GM15510 (cell line): ENCODE measurements around the gene GC.

Source experiments
- POLR2A ChIP-seq: IDR thresholded peaks from 3 replicates; pipeline ENCODE4 v1.6.1; 2011; ENCODE audit warnings: borderline replicate concordance; ENCODE audit not compliant: insufficient read length; ENCODE audit errors: extremely low read depth

Gene GC

GRCh38 chr4:71709961-71710360 lies 73.9 kb downstream of the GC start:
- TF ChIP-seq POLR2A: no peak

DNA sequence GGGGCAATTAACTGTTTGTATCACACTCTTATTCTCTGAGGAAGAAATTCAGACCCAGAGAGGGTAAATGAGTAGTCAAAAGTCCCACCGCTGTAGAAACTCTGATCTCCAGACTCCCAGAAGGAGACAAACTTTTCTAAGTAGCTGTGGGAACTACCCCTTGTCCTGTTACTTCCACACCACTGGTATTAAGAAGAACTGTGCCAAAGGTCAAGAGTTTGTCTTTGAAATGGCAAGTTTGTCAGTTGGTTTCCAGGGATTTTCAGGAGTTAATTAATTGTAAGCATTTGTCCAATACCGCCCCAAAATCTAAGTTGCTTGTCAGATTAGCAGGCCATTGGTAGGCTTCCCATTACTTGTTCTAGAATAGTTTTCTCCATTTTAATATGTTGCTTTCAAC lies 85.7 kb downstream of the GC start:
- TF ChIP-seq POLR2A: no peak

DNA sequence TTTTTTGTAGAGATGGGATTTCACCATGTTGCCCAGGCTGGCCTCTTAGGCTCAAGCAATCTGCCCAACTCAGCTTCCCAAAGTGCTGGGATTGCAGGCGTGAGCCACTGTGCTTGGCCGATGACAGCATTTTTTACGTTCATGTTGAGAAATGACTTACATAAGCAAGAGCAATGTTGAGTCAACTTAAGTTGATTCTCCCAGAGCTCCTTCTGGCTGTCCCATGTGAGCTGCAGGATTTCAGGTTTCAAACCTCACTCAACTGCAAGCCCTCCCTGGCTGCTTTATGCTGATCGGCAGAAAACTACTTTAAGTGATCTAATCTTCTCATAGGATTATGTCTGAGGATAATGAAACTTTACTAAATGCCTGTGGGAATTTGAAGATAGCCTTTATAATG lies 86.8 kb downstream of the GC start:
- TF ChIP-seq POLR2A: no peak

DNA sequence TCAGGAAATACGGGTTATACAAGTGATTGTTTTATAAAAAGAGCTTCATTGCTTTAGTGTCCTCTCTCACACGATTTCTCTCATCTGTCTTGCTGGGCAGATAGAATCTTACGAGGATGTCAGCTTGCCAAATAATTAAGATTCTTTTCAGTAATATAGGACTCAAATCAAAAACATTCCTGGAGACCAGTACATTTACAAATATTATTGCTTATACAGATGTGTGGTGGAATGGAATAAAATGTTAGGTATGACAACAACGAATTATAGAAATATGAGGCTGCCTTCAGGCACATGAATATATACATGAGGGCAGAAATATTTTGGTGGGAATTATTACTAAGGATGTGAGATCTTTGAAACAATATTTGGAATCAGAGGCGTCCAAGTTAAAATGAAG lies 88.9 kb downstream of the GC start:
- no peak for TF ChIP-seq POLR2A

- TF ChIP-seq POLR2A: no peak
Observed at GRCh38 chr4:71692963-71693362, 90.9 kb downstream of the GC start.

DNA sequence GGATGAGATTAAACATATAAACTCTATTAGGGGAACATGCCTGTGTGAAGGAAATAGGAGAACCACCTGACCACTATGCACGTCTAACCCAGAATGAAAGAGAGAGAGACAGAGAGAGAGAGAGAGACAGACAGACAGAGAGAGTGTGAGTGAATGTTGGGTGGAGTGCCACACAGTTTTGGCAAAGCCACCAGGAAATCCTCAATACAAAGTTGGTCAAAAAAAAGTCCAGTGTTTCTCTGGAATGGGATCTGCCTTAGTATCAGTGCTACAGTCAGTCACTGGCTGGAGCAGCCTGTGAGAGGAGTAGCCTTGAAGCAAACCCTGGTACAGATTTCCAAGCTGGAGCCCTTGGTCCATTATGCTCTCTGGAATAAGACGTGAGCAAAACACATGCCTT lies 91.7 kb downstream of the GC start:
- no peak for TF ChIP-seq POLR2A
